ENCODE results near the gene RUNX2.

Gene RUNX2

DNA sequence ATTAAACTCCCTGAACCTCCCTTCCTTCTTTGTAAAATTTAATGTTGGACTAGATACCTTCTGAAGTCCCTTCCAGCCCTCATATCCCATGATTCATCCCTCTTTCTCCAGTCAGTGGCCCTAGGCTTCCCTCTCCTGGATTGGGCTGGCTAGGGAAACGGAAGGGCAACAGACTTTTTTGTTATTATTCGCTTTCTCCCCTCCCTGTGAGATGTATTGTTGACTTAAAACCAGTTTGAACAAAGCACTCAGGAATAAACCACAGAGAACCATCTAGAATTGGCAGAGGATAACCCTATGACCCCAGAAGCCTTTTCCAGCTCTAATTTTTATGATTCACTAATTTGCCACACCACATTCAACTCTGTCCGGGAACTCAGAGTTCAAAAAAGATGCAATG lies 289.3 kb downstream of the RUNX2 start:
- DNase-seq (ENCODE audit: low read depth in 2 of 2) = no peak

DNA sequence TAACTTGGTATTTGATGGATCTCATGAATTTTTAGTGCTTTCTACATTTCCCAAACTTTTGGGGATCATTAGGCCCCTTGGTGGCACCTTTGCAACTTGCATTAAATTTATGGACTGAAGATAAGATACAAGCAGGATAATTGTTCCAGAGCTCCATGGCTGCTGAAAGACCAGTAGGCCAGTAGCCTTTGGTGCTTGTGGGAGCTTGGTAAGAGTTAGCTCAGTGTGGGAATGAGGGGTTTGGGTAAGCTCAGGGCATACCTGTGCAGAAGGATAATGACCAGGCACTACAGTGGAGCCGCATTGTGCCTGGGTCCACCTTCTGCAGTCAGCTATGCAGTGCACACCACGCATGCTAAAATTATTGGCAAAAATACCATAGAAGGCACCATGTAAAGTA lies 290.1 kb downstream of the RUNX2 start:
- DNase-seq (ENCODE audit: low read depth in 2 of 2) = no peak

DNA sequence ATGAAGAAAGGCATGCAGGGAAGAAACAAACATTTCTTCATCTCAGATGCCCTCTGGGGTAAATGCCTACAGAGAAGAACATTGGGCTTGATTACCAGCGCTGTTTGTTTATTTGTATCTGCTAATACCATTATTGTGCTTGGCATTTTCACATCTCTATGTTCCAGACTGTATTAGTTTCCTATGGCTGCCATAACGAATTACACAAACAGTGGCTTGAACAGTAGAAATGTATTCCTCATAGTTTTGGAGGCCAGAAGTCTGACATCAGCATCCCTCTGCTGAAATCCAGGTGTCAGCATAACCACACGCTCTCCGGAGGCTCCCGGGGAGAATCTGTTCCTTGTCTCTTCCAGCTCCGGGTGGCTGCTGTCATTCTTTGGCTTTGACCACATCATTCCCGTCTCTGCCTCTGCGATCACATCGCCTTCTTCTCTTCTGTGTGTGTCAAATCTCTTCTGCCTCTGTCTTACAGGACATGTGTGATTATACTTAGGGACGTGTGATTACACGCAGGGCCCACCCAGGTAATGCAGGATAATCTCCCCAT lies 291.2 kb downstream of the RUNX2 start:
- no peak for DNase-seq (ENCODE audit: low read depth in 2 of 2)

DNA sequence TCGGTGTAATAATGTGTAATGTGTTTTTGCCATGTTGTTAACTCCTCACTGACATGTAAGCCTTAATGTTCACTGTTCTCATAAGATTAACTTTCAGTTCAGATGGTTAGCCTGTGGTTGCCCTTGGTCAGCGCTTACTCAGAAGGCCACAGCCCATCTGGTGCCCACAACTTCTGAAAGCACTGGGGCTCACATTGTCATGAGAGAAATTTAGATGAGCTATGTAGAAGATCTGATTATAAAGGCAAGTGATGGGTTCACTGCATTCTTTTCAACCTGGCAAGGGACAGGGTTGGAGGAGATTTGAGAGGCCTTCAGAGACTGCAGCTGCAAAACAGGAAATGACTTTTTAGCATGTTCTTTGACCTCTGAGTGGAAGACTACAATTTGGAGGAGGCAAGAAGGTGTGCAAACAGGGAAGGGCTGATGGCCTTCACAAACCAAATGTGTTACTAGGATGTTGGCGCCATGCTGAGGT lies 291.9 kb downstream of the RUNX2 start:
- DNase-seq (ENCODE audit: low read depth in 2 of 2) = no peak

DNA sequence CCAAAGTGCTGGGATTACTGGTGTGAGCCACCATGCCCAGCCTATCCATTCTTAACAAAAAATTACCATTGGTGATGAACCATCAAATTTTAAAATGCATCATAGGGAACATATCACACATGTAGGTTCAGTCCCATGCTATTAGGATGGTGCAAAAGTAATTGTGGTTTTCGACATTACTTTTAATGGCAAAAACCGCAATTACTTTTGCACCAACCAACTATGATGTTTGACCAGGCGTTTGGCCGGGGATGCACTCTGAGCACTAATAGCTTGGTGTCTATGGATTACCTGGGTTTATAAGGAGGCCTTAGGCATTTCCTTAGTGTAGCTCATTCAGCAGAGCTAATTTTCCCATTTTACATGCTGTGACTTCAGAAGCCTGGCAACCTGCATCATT lies 296.1 kb downstream of the RUNX2 start:
- DNase-seq (ENCODE audit: low read depth in 2 of 2) = no peak

DNA sequence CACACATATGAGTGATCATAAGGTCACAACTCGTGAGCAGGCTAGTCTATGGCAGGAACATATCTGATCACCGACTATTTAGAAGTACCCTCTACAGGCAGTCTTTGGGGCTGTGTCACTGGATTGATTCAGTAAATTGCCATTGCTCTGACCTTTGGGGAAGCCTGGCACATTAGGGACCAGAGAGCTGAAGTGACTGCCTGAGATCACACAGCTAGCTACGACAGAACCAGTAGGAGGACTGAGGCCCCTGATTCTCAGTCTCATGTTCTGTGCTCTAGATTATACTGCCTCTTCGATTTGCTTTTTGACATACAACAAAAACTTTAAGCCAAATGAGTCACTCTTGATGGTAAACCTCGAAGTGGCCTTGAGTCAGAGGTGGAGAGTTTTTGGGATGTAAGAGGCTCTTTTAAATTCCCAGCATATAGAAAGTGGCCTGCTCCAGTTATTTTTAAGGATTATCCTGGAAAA lies 297.1 kb downstream of the RUNX2 start:
- no peak for DNase-seq (ENCODE audit: low read depth in 2 of 2)

DNA sequence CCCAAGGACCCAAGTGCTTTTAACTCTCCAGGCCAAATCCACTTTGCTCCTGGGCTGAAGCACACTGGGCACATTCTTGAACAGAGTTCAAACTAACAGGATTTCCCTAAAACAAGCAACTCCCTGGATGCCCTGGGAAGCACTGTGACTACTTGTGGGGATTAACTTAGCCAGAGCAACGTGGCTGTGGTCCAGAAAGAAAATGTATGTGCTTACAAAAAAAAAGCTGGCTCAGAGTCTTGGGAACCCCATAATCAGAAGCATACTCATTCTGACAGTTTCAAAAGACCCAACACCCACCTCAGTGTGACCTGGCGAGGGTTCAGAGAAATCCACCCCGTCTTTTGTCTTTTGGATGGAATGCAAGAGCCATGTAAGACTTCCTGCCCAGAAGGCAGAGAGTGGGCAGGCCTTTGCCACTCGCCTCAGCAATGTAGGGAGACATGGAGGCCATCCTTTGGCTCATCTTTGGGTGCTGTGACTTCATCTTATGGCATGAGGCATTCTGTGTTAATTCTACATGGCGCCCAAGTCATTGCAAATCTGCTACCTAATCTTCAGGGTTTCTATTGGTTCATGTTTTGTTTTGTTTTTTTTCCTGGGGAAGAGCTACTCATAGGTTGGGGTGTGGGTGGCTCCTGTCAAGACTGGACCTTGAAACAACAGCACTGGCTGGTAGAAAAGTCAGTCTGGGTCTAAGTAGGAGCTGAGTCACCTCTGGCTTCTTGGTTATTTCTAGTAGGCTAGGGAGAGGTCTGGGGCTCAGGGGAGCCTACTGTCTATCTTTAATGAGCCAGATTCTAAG lies 298.2 kb downstream of the RUNX2 start:
- no peak for DNase-seq (ENCODE audit: low read depth in 2 of 2)

DNA sequence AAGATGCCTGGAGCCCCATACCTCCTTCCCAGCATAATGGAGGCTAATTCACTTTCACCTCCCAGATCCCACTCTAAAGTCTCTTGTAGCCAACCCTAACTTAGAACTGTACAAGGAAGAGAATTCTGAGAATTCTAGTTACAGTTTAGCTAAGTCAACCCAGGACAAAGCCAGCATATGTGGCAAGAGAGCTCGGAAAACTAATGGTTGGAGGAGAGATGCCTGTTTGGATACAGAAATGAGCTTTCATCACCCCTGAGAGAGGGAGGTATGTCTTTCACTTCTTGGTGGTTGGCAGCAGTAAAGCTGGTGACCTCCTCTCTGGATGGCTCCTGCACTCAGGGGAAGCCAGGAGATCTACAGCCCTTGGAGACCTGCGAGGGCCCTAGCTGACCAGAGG lies 302.2 kb downstream of the RUNX2 start:
- no peak for DNase-seq (ENCODE audit: low read depth in 2 of 2)

DNA sequence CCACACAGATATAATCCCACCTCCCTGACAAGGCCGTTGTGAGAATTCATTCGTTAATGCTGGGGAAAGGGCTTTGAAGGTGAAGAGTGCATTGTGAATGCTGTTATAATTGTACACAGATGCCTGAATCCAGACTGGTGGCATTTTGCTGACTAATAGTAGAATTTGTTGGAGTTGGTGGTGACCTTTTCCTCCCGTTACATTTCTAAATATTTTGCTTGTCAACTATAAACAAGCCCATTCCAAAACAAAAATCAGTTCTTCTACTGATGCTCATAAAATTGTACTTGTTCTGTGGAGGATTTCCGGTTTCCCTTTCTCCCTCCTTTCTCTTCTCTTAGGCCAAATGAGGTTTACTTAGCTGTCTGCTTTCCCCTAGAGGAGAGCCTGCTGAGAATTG lies 302.7 kb downstream of the RUNX2 start:
- DNase-seq (ENCODE audit: low read depth in 2 of 2) = no peak

DNA sequence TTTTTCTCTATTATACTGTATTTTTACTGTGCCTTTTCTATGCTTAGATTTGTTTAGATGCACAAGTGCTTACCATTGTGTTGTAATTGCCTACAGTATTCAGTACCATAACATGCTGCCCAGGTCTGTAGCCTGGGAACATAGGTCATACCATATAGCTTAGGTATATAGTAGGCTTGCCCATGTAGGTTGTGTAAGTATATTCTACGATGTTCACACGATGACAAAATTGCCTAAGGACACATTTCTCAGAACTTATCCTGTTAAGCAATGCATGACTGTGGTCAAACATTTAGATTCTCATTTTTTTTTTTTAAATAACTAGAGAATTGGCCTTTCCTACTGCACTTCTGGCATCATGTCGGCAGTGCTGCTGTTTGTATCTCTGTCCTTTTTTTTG lies 303.3 kb downstream of the RUNX2 start:
- no peak for DNase-seq (ENCODE audit: low read depth in 2 of 2)

DNA sequence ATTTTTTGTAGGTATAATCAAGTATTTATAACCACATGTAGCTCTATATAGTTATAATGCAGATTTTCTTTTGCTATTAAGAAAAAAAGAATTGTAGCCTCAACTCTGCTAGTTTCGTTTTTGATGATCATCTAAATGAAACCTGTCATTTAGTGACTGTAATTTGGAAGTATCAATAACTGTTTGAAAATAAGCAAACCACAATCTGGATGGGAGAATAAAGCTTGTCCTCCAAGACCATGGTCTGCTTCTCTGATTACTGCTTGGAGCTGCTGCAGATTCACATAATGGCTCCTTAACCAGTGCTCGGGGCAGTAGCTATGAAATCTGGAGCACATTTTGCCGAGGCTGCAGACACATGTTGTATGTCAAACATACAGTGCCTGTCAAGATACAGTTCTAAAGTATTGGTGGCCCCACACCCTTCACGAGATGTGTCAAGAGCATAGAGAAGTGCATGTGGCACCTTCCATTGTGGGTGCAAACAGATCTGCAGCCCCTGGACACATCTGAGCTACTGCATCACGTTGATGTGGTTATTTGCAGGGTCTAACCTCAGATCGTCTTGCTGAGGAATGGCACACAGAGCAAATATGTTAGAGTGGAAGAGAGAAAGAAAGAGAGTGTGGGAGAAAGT lies 305.3 kb downstream of the RUNX2 start:
- DNase-seq (ENCODE audit: low read depth in 2 of 2) = no peak

DNA sequence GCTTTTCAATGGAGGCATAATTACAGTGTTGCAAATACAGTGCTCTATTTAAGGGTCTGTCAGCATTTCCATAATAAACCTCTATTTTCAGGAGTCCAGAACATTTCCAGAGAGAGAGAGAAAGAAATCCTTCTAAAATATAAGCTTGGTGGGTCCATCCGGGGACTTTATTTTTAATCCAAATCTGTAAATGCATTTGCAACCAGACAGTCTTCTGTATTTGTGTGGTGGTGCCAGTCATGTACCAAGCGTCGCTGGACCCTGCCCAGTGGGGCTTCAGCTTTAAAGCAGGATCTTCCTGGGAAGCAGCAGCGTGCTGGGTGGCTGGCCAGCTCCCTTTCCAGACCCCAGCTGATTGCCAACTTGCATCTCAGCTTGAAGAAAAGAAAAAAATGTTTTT lies 306.1 kb downstream of the RUNX2 start:
- DNase-seq (ENCODE audit: low read depth in 2 of 2) = no peak

DNA sequence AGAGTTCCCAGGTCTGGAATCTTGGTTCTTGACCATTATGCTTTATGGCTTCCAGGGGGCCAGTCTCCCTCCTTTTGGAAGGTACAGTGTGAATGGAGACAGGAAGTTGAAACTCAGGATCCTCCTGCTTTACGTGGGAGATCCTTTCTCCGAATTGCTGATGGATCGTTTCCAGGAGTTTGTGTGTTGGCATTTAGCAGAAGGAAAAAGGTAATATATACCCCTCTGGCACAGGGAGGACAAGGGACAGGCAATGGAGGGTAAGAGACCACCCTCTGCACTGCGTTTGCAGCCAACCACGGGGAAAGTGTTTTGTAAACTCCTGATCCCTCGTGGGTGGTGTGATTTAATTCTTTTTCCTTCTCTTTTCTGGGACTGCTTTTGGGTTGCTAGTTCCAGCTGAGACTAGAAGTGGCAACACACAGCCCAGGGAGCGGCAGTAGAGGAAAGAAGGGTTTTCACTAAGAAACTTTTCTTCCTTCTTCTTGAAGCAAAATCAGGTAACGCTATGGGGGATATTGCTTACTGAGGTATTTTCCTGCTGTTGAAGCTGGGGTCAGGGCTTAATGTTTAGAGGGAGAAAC lies 307.2 kb downstream of the RUNX2 start:
- no peak for DNase-seq (ENCODE audit: low read depth in 2 of 2)

DNA sequence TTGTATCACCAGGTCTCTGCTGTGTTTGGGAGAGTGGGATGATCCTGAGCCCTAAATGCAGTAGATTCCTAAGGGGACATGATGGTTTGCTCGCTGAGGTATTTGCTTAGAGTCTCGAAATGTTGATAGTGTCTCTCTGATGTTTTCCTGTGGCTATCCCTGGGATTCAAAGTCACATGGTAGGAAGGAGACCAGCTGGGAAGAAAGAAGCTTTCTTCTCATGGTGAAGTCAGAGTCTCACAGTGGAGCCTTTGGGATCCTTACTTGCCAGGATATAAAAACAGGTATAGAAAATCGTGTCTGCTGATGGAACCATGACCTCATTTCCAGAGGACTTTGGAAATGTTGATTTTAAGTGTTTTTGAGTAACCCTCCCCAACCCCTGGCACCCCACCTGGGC lies 308.9 kb downstream of the RUNX2 start:
- DNase-seq (ENCODE audit: low read depth in 2 of 2) = no peak

DNA sequence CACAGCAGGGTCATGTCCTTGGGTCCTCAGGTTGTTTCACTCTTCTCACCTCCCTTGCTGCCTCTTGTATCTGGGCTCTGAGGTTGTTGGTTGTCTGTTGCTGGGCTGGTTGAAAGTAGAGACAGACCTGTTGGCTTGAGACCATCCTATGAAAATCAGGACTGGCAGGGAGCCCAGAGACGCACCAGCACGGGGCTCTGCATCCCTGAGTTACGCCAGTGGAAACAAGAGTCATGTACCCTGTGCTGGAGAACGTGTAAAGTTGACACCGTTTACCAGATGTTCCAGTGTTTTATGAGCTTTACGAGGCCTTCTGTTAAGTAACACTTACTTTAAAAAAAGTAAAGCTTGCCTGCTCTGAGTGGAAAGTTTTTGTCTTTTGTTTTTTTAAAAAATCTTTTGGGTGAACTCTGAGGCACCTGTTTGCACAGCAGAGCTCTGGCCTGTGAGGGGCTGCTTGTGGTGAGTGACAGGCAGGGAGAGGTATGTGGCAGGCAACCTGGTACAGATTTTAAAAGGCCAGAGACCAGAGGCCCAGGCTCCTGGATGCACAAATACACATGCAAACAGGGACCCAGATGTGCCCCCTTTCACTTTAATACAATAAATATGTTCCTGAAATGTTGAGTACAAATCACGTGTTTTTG lies 309.6 kb downstream of the RUNX2 start:
- DNase-seq (ENCODE audit: low read depth in 2 of 2) = no peak

DNA sequence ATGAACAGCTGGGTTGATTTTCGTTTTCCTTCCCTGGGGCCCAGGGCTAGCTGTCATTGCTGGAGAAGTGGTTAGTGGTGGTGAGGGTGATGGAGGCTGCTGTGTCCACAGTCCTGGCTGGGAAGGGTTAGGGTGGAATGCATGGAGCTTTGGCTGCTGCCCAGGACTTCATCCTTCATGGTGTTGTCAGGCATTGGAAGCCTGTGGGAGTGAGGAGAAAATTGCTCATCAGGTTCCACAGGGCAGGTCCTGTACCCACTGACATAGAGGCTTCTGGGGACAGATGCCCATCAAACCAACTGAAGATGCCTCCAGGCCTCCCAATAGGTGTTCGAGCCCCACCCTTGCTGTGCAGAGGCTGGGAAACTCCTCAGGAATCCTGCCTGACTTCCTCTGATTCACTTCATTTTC lies 312.0 kb downstream of the RUNX2 start:
- DNase-seq (ENCODE audit: low read depth in 2 of 2) = no peak

DNA sequence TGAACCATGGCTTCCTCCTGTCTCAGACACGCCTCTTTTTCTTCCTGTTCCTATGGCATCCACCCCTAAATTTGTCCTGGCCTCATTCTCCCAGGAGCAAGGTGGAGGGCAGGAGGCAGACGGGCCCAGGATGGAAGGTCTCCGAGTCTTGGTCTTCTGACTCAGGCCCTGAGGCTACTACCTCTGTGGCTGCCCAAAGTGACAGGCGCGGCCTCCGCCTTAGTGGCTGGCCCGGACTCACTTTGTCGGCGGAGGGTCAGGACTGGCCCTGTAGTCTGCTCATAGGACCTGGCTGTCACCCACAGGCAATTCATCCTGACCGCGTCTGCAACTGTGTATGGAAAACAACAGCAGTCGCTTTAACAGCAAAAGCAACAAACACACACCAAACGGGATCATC lies 312.7 kb downstream of the RUNX2 start:
- no peak for DNase-seq (ENCODE audit: low read depth in 2 of 2)

DNA sequence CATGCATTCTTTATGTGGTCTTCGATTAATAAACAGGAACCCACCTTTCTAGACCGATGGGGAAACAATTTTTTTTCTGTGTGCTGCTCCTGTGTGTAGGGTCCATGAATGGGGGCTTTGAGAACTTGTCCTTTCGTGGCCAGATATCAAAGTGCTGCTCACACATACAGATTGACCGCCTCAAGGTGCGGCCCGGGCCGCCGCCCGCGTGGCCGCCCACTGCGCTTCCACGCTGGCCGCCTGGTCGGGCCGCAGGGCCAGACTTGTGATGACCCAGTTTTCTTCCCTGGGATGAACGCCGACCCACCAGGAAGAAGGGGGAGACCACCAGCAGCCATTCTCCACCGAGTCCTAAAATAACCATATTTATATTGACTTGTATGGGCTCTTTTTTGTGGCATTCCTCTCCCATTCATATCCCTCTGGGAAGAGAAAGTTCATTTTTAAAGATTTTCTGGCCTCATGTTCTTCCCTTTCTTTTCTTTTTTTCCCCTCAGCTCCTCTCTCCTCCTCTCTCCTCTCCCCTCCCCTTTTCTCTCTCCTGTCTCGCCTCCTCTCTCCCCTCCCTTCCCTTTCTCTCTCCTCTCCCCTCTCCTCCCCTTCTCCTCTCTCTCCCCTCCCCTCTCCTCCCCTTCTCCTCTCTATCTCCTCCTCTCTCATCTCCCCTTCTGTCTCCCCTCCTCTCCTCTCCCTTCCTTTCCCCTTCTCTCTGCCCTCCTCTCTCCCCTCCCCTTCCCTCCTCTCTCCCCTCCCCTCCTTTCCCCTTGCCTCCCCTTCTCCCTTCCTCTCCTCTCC lies 314.4 kb downstream of the RUNX2 start:
- DNase-seq (ENCODE audit: low read depth in 2 of 2) = no peak

DNA sequence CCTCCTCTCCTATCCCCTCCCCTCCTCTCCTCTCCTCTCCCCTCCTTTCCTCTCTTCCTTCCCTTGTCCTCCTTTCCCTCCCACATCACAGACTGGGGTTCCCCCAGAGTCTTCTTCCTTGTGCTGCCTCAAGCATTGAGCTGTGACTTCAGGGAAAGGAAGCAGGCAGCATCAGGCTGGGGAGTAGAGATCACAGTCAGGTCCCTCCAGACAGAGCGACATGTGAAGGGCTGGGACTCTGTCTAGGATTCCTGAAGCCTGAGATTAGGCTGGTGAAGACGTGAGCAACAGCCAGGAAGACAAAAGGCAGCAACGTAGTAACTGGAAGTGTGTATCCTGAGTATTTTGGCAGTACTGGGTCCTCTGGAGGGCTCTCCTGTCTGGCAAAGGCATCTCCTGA lies 315.0 kb downstream of the RUNX2 start:
- no peak for DNase-seq (ENCODE audit: low read depth in 2 of 2)

DNA sequence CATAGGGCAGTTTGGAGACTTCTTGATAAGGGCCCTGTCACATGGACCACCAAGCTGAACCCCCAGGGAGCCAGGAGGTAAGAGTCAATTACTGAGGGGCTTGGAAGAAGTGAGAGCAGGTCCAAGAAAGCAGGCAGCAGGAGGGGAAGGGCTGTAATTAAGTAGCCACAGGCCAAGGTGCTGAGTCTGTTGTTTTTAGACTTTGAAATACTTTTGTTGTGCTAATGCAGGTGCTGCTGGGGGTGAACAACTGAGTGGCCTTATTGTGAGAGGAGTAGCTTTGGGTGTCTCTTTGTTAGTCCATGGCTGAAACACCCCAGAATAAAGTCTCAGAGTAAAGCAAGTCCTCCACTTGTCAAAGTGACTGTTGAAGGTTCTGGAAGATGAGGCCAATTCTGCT lies 316.6 kb downstream of the RUNX2 start:
- DNase-seq (ENCODE audit: low read depth in 2 of 2) = no peak

DNA sequence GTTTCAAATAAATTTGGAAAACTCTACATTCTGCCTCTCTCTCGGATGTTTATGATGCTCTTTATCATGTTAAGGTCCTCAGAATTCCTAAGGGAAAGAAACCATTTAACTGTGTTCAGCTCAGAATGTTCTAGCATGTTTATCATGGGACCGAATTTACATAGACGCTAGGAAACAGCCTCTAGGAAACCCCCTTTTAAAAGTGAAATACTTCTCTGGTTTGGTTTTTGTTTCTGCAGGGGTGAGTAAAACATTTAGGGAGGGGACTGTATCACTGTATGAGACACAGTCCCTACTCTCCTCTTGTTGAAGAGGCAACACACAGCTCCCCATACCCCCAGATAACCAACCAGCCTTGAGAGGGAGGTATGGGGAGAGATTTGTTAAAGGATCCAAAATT lies 317.2 kb downstream of the RUNX2 start:
- no peak for DNase-seq (ENCODE audit: low read depth in 2 of 2)
